GM12865 (cell line): ENCODE measurements around the gene MICAL3.
"Not testable (repeated sequence)": the region's sequence is repeated elsewhere in the genome, so short reads cannot be mapped to it uniquely, and the experiment has no call there.

Experiments
- DNase-seq: peaks from one replicate; pipeline ENCODE4 v3.0.0; 2010; ENCODE audit warnings: low read depth
- H3K4me3 ChIP-seq: 2 replicates; pipeline ENCODE4 v1.5.1; 2011; ENCODE audit warnings: mild to moderate bottlenecking, low read depth, low read length, control low read depth
- TF ChIP-seq, protein P1 (sequence below): IDR thresholded peaks from 2 replicates; pipeline ENCODE4 v1.5.1; 2011; ENCODE audit warnings: low read length, control low read depth, low read depth, inconsistent platforms; ENCODE audit not compliant: insufficient read depth; ENCODE audit errors: missing control alignments

MICAL3 gene

GRCh38 chr22:18064636-18065035 is 40.3 kb upstream of the MICAL3 start:
- DNase-seq = no peak
- H3K4me3 ChIP-seq = no peak overlapping the region
- TF ChIP-seq, protein P1, sequence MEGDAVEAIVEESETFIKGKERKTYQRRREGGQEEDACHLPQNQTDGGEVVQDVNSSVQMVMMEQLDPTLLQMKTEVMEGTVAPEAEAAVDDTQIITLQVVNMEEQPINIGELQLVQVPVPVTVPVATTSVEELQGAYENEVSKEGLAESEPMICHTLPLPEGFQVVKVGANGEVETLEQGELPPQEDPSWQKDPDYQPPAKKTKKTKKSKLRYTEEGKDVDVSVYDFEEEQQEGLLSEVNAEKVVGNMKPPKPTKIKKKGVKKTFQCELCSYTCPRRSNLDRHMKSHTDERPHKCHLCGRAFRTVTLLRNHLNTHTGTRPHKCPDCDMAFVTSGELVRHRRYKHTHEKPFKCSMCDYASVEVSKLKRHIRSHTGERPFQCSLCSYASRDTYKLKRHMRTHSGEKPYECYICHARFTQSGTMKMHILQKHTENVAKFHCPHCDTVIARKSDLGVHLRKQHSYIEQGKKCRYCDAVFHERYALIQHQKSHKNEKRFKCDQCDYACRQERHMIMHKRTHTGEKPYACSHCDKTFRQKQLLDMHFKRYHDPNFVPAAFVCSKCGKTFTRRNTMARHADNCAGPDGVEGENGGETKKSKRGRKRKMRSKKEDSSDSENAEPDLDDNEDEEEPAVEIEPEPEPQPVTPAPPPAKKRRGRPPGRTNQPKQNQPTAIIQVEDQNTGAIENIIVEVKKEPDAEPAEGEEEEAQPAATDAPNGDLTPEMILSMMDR = no peak

GRCh38 chr22:18063715-18064114 is 39.4 kb upstream of the MICAL3 start:
- DNase-seq, H3K4me3 ChIP-seq: not testable (repeated sequence)

GRCh38 chr22:18063306-18063705 is 38.9 kb upstream of the MICAL3 start:
- TF ChIP-seq, protein P1 = no peak
- DNase-seq = no peak

DNA sequence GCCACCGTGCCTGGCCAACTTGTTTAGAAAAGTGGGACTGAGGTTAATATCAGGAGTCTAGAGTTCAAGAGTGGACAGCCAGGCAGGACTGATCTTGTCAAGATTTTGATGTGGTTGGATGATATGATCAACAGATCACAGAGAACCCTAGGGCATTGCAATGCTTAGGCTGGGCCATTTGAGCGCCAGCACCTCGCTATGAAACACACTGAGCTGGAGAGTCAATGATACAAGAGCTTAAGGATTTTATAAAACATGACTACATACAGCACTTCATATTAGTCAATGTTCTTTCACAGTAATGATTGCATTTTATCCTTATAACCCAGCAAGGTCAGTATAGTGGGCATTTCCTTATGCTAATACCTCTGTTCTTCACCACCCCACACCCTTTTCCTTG is 38.1 kb upstream of the MICAL3 start:
- no peak overlapping the region for H3K4me3 ChIP-seq
- DNase-seq = no peak
- TF ChIP-seq, protein P1 = no peak

More at GRCh38 chr22:18063306-18063705, 38.9 kb upstream of the MICAL3 start:
- no peak overlapping the region for H3K4me3 ChIP-seq

- no peak for DNase-seq
- no peak overlapping the region for H3K4me3 ChIP-seq
- TF ChIP-seq, protein P1 = no peak
Measured at GRCh38 chr22:18060646-18061620, 36.6 kb upstream of the MICAL3 start.

DNA sequence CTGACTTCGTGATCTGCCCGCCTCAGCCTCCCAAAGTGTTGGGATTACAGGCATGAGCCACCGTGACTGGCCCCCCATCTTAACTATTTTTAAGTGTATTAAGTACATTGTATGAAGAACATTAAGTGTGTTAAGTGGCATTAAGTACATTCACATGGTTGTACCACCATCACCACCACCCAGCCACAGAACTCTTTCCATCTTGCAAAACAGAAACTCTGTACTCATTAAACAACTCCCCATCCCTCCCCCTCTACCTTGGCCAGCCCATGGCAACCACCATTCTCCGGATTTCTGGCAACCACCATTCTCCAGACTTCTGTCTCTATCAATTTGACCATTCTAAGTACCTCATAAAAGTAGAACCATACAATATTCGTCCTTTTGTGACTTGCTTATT is 35.6 kb upstream of the MICAL3 start:
- no peak for DNase-seq
- TF ChIP-seq, protein P1 = no peak
- H3K4me3 ChIP-seq = no peak overlapping the region

DNA sequence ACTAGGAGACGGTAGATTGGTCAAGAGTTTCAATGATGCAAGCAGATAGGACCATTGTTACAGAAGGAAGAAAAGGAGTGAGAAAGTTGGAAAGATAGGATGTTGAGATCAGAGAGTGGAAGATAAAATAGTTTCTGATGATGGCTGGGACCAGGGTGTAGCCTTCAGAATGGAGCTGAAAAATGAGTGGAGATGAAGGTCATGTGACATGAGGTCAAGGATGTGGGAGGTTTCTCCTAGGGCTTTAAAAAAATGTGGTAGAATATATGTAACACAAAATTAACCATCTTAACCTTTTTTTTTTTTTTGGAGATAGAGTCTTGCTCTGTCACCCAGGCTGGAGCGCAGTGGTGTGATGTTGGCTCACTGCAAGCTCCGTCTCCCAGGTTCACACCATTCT is 35.1 kb upstream of the MICAL3 start:
- TF ChIP-seq, protein P1 = no peak
- no peak overlapping the region for H3K4me3 ChIP-seq
- DNase-seq = no peak
